Measurements from ENCODE around the gene SEPTIN14. TPM values are rescaled to one million over a fixed set of nuclear protein-coding genes. Genes with fewer than 3 reads are reported as not detected.
A peak's percentile ranks its signal among the peaks of the same experiment; 100 is the strongest.

SEPTIN14 gene
- total and polyA plus RNA-seq, 2 of the 13 experiments (the other 11 are each of a cell fraction or from before 2014, with no cell fraction given), result not detected

DNA sequence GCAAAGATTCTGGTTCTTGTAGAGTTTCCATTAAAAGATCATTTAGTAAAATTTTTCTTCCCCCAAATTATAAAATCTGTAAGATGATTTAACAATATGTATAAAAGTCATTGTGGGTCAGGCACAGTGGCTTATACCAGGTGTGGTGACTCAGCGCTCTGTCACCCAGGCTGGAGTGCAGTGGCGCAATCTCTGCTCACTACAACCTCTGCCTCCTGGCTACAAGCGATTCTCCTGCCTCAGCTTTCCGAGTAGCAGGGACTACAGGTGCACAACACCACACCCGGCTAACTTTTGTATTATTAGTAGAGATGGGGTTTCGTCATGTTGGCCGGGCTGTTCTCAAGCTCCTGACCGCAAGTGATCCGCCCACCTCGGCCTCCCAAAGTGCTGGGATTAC, 68.0 kb downstream of the SEPTIN14 start:
- H3K4me2 ChIP-seq (ENCODE audit: low read depth, low read length), result no peak overlapping the region
- BruUV-seq (replicated peaks), result no TSS peak
- H4K20me1 ChIP-seq (ENCODE audit: insufficient read depth, low read length), result no peaks in the 10 kb centered on the region
- POLR2A ChIA-PET, result no interaction called here
- H3K27me3 ChIP-seq (ENCODE audit: control insufficient read depth in 1 of 2, insufficient read depth in 2 of 2, low read length in 2 of 2), result no peaks in the 10 kb centered on the region; a peak in 1 of 5 replicates
- peaks cover 18% of the 10 kb centered on the region for H3K9me3 ChIP-seq (ENCODE audit: low read length)
- H3K27ac ChIP-seq (ENCODE audit: extremely low read length, insufficient read depth, low read length), result no peak overlapping the region
- no peak overlapping the region for H2AFZ ChIP-seq (ENCODE audit: low read length)
- no peak overlapping the region for H3K9ac ChIP-seq (ENCODE audit: insufficient read depth, low read depth, low read length)
- no peak overlapping the region for H3K4me3 ChIP-seq (replicated peaks in 1 of 3; ENCODE audit: insufficient read depth in 1 of 3, low read depth in 2 of 3, low read length in 3 of 3)
- FAIRE-seq, result no peak
- H3K79me2 ChIP-seq (ENCODE audit: insufficient read depth, low read length), result no peaks in the 10 kb centered on the region
- in situ Hi-C loops (cut with HindIII; ENCODE audit: extremely low pct_ligation_motif_present, low pct_unique_long_range_greater_than_20kb), result no loop called here
- CTCF ChIA-PET (ENCODE audit: low intra/inter-chr PET ratio, low total read pairs), result no interaction called here
- H3K36me3 ChIP-seq (replicated peaks in 1 of 2; ENCODE audit: control insufficient read depth in 1 of 2, insufficient read depth in 2 of 2, low read length in 2 of 2), result no peaks in the 10 kb centered on the region
- peak; percentile 59; the same call in 1 of the 3 replicates for ATAC-seq
- no peaks in the 10 kb centered on the region for H3K4me1 ChIP-seq (ENCODE audit: insufficient read depth, low read length)
- DNase-seq (ENCODE audit: low spot score), result no peak
- WGBS (ENCODE audit: low lambda C conversion rate), result 30% methylated on average over 10 of the region's 10 CpGs
- intact Hi-C loops (cut with micrococcal nuclease; ENCODE audit: unreplicated experiment), result no loop called here
- TF ChIP-seq, protein P1, sequence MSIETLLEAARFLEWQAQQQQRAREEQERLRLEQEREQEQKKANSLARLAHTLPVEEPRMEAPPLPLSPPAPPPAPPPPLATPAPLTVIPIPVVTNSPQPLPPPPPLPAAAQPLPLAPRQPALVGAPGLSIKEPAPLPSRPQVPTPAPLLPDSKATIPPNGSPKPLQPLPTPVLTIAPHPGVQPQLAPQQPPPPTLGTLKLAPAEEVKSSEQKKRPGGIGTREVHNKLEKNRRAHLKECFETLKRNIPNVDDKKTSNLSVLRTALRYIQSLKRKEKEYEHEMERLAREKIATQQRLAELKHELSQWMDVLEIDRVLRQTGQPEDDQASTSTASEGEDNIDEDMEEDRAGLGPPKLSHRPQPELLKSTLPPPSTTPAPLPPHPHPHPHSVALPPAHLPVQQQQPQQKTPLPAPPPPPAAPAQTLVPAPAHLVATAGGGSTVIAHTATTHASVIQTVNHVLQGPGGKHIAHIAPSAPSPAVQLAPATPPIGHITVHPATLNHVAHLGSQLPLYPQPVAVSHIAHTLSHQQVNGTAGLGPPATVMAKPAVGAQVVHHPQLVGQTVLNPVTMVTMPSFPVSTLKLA (IDR thresholded peaks at IDR 0.05), result no peak
- peak; percentile 91 for TF ChIP-seq FOSL2 (CRISPR knock-in tag; IDR thresholded peaks at IDR 0.05)
- TF ChIP-seq ZNF572 (CRISPR knock-in tag; IDR thresholded peaks at IDR 0.05), result no peak
- peak; percentile 76 for TF ChIP-seq CEBPG (CRISPR knock-in tag; IDR thresholded peaks at IDR 0.05)
- TF ChIP-seq ZNF383 (CRISPR knock-in tag; IDR thresholded peaks at IDR 0.05; ENCODE audit: borderline replicate concordance), result no peak
- TF ChIP-seq CEBPB (IDR thresholded peaks at IDR 0.05; ENCODE audit: borderline replicate concordance, low read depth, low read length), result peak; percentile 80; the same call in 1 of the 2 replicates
- no peak for TF ChIP-seq POLR2AphosphoS2 (IDR thresholded peaks at IDR 0.05; ENCODE audit: low read depth, low read length)
- TF ChIP-seq NFE2 (CRISPR knock-in tag; IDR thresholded peaks at IDR 0.05), result peak; percentile 56; the same call in 1 of the 2 replicates
- TF ChIP-seq DNMT3B (CRISPR knock-in tag; conservative IDR thresholded peaks at IDR 0.05), result no peak
- no peak for TF ChIP-seq FOXA3 (CRISPR knock-in tag; IDR thresholded peaks at IDR 0.05)
- no peak for TF ChIP-seq RFX1 (IDR thresholded peaks at IDR 0.05)
- 0 out of 4 replicates have a peak, but pooled peaks of 1 of the 2 experiments have one; percentile 8 for TF ChIP-seq MAFK (conservative IDR thresholded peaks at IDR 0.05 in 1 of 2, IDR thresholded peaks at IDR 0.05 in 1 of 2; ENCODE audit: low read length in 2 of 2)
- TF ChIP-seq MAFF (IDR thresholded peaks at IDR 0.05; ENCODE audit: low read depth, low read length), result peak; percentile 9; the same call in 1 of the 2 replicates
- no peak for TF ChIP-seq KMT2B (CRISPR knock-in tag; IDR thresholded peaks at IDR 0.05)
- TF ChIP-seq MAFG (CRISPR knock-in tag; IDR thresholded peaks at IDR 0.05), result peak; percentile 63; the same call in 1 of the 2 replicates
- TF ChIP-seq, protein P2, sequence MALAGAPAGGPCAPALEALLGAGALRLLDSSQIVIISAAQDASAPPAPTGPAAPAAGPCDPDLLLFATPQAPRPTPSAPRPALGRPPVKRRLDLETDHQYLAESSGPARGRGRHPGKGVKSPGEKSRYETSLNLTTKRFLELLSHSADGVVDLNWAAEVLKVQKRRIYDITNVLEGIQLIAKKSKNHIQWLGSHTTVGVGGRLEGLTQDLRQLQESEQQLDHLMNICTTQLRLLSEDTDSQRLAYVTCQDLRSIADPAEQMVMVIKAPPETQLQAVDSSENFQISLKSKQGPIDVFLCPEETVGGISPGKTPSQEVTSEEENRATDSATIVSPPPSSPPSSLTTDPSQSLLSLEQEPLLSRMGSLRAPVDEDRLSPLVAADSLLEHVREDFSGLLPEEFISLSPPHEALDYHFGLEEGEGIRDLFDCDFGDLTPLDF (CRISPR knock-in tag; IDR thresholded peaks at IDR 0.05), result no peak
- TF ChIP-seq ZFP82 (CRISPR knock-in tag; IDR thresholded peaks at IDR 0.05; ENCODE audit: borderline replicate concordance), result no peak
